Spleen (tissue), 7 donors: ENCODE measurements around the gene TMEM255B.

Source experiments
- CTCF ChIP-seq, 11 experiments: fragments of 200-600 bp in 7 of 11; fragments of 450-650 bp in 4 of 11; sonication (generic) in 4 of 11; IDR thresholded peaks in 8 of 11; conservative IDR thresholded peaks in 3 of 11; 1 replicate in 7 of 11; 2 replicates in 4 of 11; pipeline versions ENCODE4 v1.4.0 to v1.8.0; 2016 to 2021; ENCODE audit warnings: antibody characterized with exemption in 11 of 11, inconsistent platforms in 4 of 11, mild to moderate bottlenecking in 1 of 11
- POLR2A ChIP-seq, 3 donors: fragments of 450-650 bp; IDR thresholded peaks; one replicate each; pipeline ENCODE4 v1.5.1; 2017; ENCODE audit warnings: antibody characterized with exemption in 3 of 3, mild to moderate bottlenecking in 1 of 3
- donor health status: DM: no; HTN: no; CAD: no; lungs with moderate emphysema.
- donor health status: DM: no; HTN: no; CAD: no.
- donor health status: DM: no; HTN: no; CAD: no.

GRCh38 chr13:113837560-113838355, 78.7 kb downstream of the TMEM255B start:
- TF ChIP-seq CTCF (IDR thresholded peaks at IDR 0.05 in 8 of 11, conservative IDR thresholded peaks at IDR 0.05 in 3 of 11) (no peak), POLR2A (IDR thresholded peaks at IDR 0.05) (no peak)
